GM12878 (cell line): Measurements from ENCODE around the gene UGT1A7. TPM values are rescaled to one million over a fixed set of nuclear protein-coding genes. Genes with fewer than 3 reads are reported as not detected.

ENCODE experiments used
- ATAC-seq: fragments of 200-7000 bp; cut with Tn5 transposase; 3 replicates; pipeline ENCODE4 v1.9.1; 2020; ENCODE audit warnings: mild to moderate bottlenecking, moderate library complexity
- BruUV-seq: library from RNA; stranded (reverse); fragments of 400-500 nt; replicated peaks from 2 replicates; lab custom pipeline; 2021; lab: Mats Ljungman, UMichigan
- CTCF ChIA-PET: fragments of 300-600 bp; sonication (Branson Sonifier 250); formaldehyde crosslinking; extraction: SDS; loops from one replicate; lab custom pipeline; 2021; ENCODE audit warnings: inconsistent platforms; lab: Yijun Ruan, JAX
- POLR2A ChIA-PET: fragments of 350-600 bp; formaldehyde crosslinking; extraction: SDS; loops from one replicate; lab custom pipeline; 2021; ENCODE audit warnings: inconsistent platforms; lab: Charles Lee
- RAD21 ChIA-PET: fragments of 300-600 bp; sonication (Branson Sonifier 250); formaldehyde crosslinking; loops from one replicate; lab custom pipeline; 2023; ENCODE audit warnings: antibody characterized with exemption; ENCODE audit not compliant: unreplicated experiment; lab: Charles Lee
- SMC1A ChIA-PET: fragments of 300-600 bp; sonication (Branson Sonifier 250); formaldehyde crosslinking; loops from one replicate; lab custom pipeline; 2023; ENCODE audit not compliant: unreplicated experiment, uncharacterized antibody; lab: Charles Lee
- DNase-seq: peaks from one replicate; pipeline ENCODE4 v3.0.0-alpha.2; 2011; ENCODE audit warnings: low read depth, low spot score
- FAIRE-seq: peaks from 3 replicates; lab custom pipeline; 2011; peaks lifted over from hg19 to GRCh38; lab: Jason Lieb, UNC
- H2AFZ ChIP-seq: 2 replicates; pipeline ENCODE4 v1.6.0; 2011; ENCODE audit warnings: low read depth, low read length, control low read depth; ENCODE audit not compliant: control insufficient read depth
- H3K27ac ChIP-seq: 2 replicates; pipeline ENCODE4 v1.5.1; 2011; ENCODE audit warnings: control low read depth; ENCODE audit not compliant: control insufficient read depth, insufficient read depth
- H3K27me3 ChIP-seq, 2 experiments: replicated peaks in 1 of 2; 2 replicates each; pipeline versions ENCODE4 v1.6.0 to v1.6.1; 2011; ENCODE audit warnings: low read length in 1 of 2; ENCODE audit not compliant: control insufficient read depth in 2 of 2, insufficient read depth in 2 of 2
- H3K36me3 ChIP-seq, 2 experiments: 2 replicates each; pipeline ENCODE4 v1.5.1; 2011; ENCODE audit warnings: low read length in 1 of 2; ENCODE audit not compliant: control insufficient read depth in 2 of 2, insufficient read depth in 2 of 2
- H3K4me1 ChIP-seq: 2 replicates; pipeline ENCODE4 v1.6.1; 2011; ENCODE audit warnings: mild to moderate bottlenecking, low read length, moderate library complexity, mixed read lengths; ENCODE audit not compliant: control insufficient read depth, insufficient read depth
- H3K4me2 ChIP-seq: 2 replicates; pipeline ENCODE4 v1.6.0; 2011; ENCODE audit warnings: control low read depth; ENCODE audit not compliant: control insufficient read depth, insufficient read depth
- H3K4me3 ChIP-seq: fragments of 200-600 bp; sonication (generic); 2 replicates; pipeline ENCODE4 v1.5.1; 2016
- H3K79me2 ChIP-seq: 2 replicates; pipeline ENCODE4 v1.6.0; 2011; ENCODE audit warnings: low read length; ENCODE audit not compliant: control insufficient read depth, insufficient read depth
- H3K9ac ChIP-seq: 2 replicates; pipeline ENCODE4 v1.8.0; 2011; ENCODE audit warnings: low read length, control low read depth, mixed read lengths; ENCODE audit not compliant: control insufficient read depth, insufficient read depth
- H3K9me3 ChIP-seq: replicated peaks from 3 replicates; pipeline ENCODE4 v1.5.1; 2011; ENCODE audit warnings: mild to moderate bottlenecking, low read length; ENCODE audit not compliant: control insufficient read depth, insufficient read depth
- H4K20me1 ChIP-seq: 2 replicates; pipeline ENCODE4 v1.6.0; 2011; ENCODE audit not compliant: control insufficient read depth, insufficient read depth
- ATF7 ChIP-seq: fragments of 450-650 bp; IDR thresholded peaks from 2 replicates; pipeline ENCODE4 v1.6.1; 2016; ENCODE audit warnings: low read depth, mild to moderate bottlenecking
- BRCA1 ChIP-seq: IDR thresholded peaks from 2 replicates; pipeline ENCODE4 v1.6.1; 2011; ENCODE audit warnings: low read depth, low read length, improper control_type of control experiment
- CEBPB ChIP-seq, 2 experiments: fragments of 150-350 bp in 1 of 2; IDR thresholded peaks; 2 replicates each; pipeline ENCODE4 v1.6.1; 2012 to 2014; ENCODE audit warnings: low read depth in 2 of 2, low read length in 2 of 2, borderline replicate concordance in 1 of 2, inconsistent platforms in 1 of 2
- EP300 ChIP-seq, 2 experiments: fragments of 150-350 bp in 1 of 2; IDR thresholded peaks; 2 replicates each; pipeline ENCODE4 v1.6.1; 2011 to 2012; ENCODE audit warnings: low read depth in 2 of 2, low read length in 2 of 2, borderline replicate concordance in 1 of 2, improper control_type of control experiment in 1 of 2, inconsistent platforms in 1 of 2; ENCODE audit not compliant: control insufficient read depth in 1 of 2
- IKZF1 ChIP-seq: fragments of 450-650 bp; conservative IDR thresholded peaks from 2 replicates; pipeline ENCODE4 v1.6.1; 2017; ENCODE audit warnings: antibody characterized with exemption, mild to moderate bottlenecking
- KLF5 ChIP-seq: fragments of 450-650 bp; IDR thresholded peaks from 2 replicates; pipeline ENCODE4 v1.6.1; 2014; ENCODE audit warnings: mild to moderate bottlenecking; ENCODE audit not compliant: partially characterized antibody
- MXI1 ChIP-seq: fragments of 150-350 bp; IDR thresholded peaks from 2 replicates; pipeline ENCODE4 v1.6.1; 2011; ENCODE audit warnings: low read depth, mild to moderate bottlenecking, inconsistent platforms, low read length, improper control_type of control experiment
- ZBTB11 ChIP-seq: fragments of 450-650 bp; formaldehyde crosslinking; IDR thresholded peaks from 2 replicates; pipeline ENCODE4 v1.5.0; 2022; ENCODE audit warnings: mild to moderate bottlenecking, missing genetic modification characterization
- ZNF274 ChIP-seq: IDR thresholded peaks from one replicate; pipeline ENCODE4 v1.8.0; 2011; ENCODE audit not compliant: insufficient read length, insufficient read depth
- ZNF622 ChIP-seq: fragments of 450-650 bp; IDR thresholded peaks from 2 replicates; pipeline ENCODE4 v1.6.1; 2017; ENCODE audit warnings: mild to moderate bottlenecking, inconsistent platforms
- ZZZ3 ChIP-seq: IDR thresholded peaks from 2 replicates; pipeline ENCODE4 v1.6.1; 2011; ENCODE audit warnings: low read depth; ENCODE audit not compliant: control insufficient read depth, insufficient read length
- WGBS: methylation state at CpG from one replicate; pipeline ENCODE4 v1.1.6; 2016; ENCODE audit warnings: low lambda C conversion rate; ENCODE audit not compliant: insufficient replicate concordance, insufficient coverage; ENCODE audit errors: missing lambda C conversion rate; 5-methylcytosine and 5-hydroxymethylcytosine counted together
- in situ Hi-C: fragments of 300-500 bp; cut with MboI; formaldehyde crosslinking; loops from 9 replicates; pipeline ENCODE4 v1.14.3; 2018; ENCODE audit warnings: mixed read lengths
- intact Hi-C: fragments of 100-400 bp; cut with micrococcal nuclease; formaldehyde crosslinking; loops from one replicate; pipeline ENCODE4 v1.14.2; 2022; ENCODE audit not compliant: unreplicated experiment
- polyA plus RNA-seq, 11 experiments: library from polyadenylated mRNA; depleted of rRNA in 4 of 11; unstranded in 6 of 11; stranded (reverse) in 5 of 11; fragments of >200 nt; fragmentation: Nextera tagmentation in 4 of 11; fragmentation: Illumina TruSeq in 1 of 11; extraction: Ambion mirVana in 4 of 11; extraction: Trizol in 1 of 11; gene quantifications; 1 replicate in 1 of 11; 2 replicates in 10 of 11; pipeline versions ENCODE4 v1.2.1 to v1.2.3, GENCODE V29; 2011 to 2016; ENCODE audit warnings: inconsistent platforms in 2 of 11, missing spikeins in 2 of 11, low read depth in 1 of 11
- total RNA-seq, 4 experiments: library from RNA; depleted of rRNA in 3 of 4; stranded (reverse); fragments of >200 nt in 3 of 4; fragmentation: Illumina TruSeq in 1 of 4; extraction: Trizol in 1 of 4; gene quantifications; 2 replicates each; pipeline versions ENCODE4 v1.2.1 to v1.2.3, GENCODE V29; 2013 to 2021

UGT1A7 gene
- total and polyA plus RNA-seq, 10 of the 15 experiments (the other 5 are each of a cell fraction or from before 2014, with no cell fraction given): not detected

- H3K4me3 ChIP-seq: no peak overlapping the region
- no peaks in the 10 kb centered on the region for H3K4me1 ChIP-seq
- SMC1A ChIA-PET: no interaction called here
- no TSS peak for BruUV-seq
- no peak overlapping the region for H3K4me2 ChIP-seq
- no peak overlapping the region for H3K27ac ChIP-seq
- H4K20me1 ChIP-seq: no peaks in the 10 kb centered on the region
- in situ Hi-C loops: no loop called here
- no peak for TF ChIP-seq KLF5
- no peak for TF ChIP-seq BRCA1
- no peak for TF ChIP-seq ATF7
- TF ChIP-seq ZNF622: no peak
- TF ChIP-seq ZNF274: no peak
- no peak for TF ChIP-seq ZZZ3
- no peak for TF ChIP-seq EP300 (IDR thresholded peaks at IDR 0.05; ENCODE audit: borderline replicate concordance in 1 of 2, control insufficient read depth in 1 of 2, low read depth in 2 of 2, low read length in 2 of 2)
- no peak for TF ChIP-seq CEBPB (IDR thresholded peaks at IDR 0.05; ENCODE audit: borderline replicate concordance in 1 of 2, low read depth in 2 of 2, low read length in 2 of 2)
- TF ChIP-seq ZBTB11: no peak
- no peak for TF ChIP-seq MXI1
- TF ChIP-seq IKZF1: no peak
- TF ChIP-seq, all 136 proteins: peak for 0
- Histone ChIP-seq H2AFZ (no peak overlapping the region), H3K27me3 (no peaks in the 10 kb centered on the region), H3K9ac (no peak overlapping the region), H3K79me2 (no peaks in the 10 kb centered on the region), H3K36me3 (no peaks in the 10 kb centered on the region), H3K9me3 (no peaks in the 10 kb centered on the region)
- 75% methylated on average over 44 of the region's 46 CpGs for WGBS
- ATAC-seq (no peak), DNase-seq (no peak), FAIRE-seq (no peak)
- CTCF ChIA-PET: no interaction called here
- RAD21 ChIA-PET: no interaction called here
- POLR2A ChIA-PET: no interaction called here
- intact Hi-C loops: no loop called here
Observed at GRCh38 chr2:233743464-233744259, 62.0 kb downstream of the UGT1A7 start.
